ENCODE measurements around the gene OR5T1.

GRCh38 chr11:56314844-56315243 is 40.9 kb downstream of the OR5T1 start, which contains the start of gene OR8K3:
- TF ChIP-seq CTCF (IDR thresholded peaks at IDR 0.05 in 4 of 5, conservative IDR thresholded peaks at IDR 0.05 in 1 of 5) (no peak), POLR2A (IDR thresholded peaks at IDR 0.05) (no peak)
